Uterine smooth muscle cell (primary cell): ENCODE measurements around the gene FEZF1. TPM values are rescaled to one million over a fixed set of nuclear protein-coding genes. Genes with fewer than 3 reads are reported as not detected.

Experiments used
- total RNA-seq: library from RNA; depleted of rRNA; stranded (reverse); fragments of >200 nt; gene quantifications from 2 replicates; pipeline ENCODE4 v1.2.3, GENCODE V29; 2014

FEZF1 gene
- not detected in 2 replicates for total RNA-seq

DNA sequence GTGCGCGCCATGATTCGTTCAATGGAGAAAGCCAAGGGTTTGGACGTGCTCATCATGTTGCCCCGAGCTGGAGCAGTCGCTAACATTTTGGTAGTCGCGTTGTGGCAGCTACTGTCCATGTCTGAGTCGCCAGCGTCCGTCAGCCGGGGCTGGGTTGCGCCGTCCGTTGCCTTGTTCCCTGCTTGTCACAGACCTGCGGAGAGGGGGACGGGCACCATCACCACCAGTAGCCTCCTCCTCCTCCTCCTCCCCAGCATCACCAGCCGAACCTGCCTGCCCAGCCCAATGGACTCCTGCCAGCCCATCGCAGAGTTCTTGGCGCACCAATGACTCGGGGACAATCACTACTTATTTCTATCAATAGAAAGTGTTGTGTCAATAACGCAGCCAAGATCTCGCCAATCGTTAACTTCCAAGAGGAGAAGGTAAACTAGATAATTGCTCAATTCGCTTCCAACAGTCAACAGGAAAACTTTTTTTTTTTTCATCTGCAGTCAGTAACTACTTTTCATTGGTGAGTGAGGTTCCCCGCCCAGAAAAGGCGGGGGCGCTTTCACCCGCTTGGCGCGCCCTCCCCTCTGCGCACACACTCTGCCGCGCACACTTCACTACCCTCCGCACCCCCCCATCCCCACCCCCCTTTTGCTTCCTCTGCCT, at the start of gene FEZF1:
FEZF1 (minus strand) TSS at position 432 of the 657 bp plus-strand sequence; CDS start at position 119, 313 bp downstream.

Other genes starting within 250 kb of the FEZF1 start
- 31.1 and 40.1 TPM in 2 replicates for gene AASS, start 160.5 kb downstream of the FEZF1 start, total RNA-seq